ENCODE data around the gene PLD2. TPM values are rescaled to one million over a fixed set of nuclear protein-coding genes. Genes with fewer than 3 reads are reported as not detected.
"Not testable (repeated sequence)": the region's sequence is repeated elsewhere in the genome, so short reads cannot be mapped to it uniquely, and the experiment has no call there.

PLD2 gene
- total and polyA plus RNA-seq, 4 donors: 14.2 to 46.9 (median 36.3) TPM

DNA sequence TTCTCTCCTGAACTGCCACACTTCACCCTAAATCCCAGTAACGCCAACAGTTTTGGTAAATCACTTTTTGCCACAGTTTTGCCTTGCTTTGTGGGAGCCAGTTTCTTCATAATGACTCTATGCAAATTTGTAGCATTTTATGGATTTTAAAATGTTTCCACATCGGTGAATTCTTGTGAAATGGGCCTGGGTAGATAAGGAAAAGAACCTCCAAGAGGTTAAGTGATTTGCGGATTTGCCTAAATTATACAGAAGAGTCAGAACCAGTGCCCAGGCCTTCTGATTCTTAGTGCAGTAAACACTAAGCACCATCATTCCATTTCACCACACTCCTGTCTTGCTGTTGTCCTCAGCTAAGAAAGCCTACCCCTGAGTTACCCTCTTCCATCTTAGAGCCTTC, 44.1 kb downstream of the PLD2 start:
- WGBS (ENCODE audit: insufficient coverage): no CpG with 5 or more reads among the region's 3 CpGs
- H3K4me3 ChIP-seq (ENCODE audit: low read depth, low read length): no peak overlapping the region
- no peak overlapping the region for H3K27ac ChIP-seq (ENCODE audit: low read depth, low read length)
- DNase-seq (ENCODE audit: low read depth in 4 of 6, low spot score in 6 of 6): no peak
- peaks cover 1% of the 10 kb centered on the region for H3K36me3 ChIP-seq (ENCODE audit: control insufficient read depth, insufficient read depth, low read length)
- H3K27me3 ChIP-seq (ENCODE audit: control insufficient read depth, insufficient read depth, low read length): no peaks in the 10 kb centered on the region
- H3K4me1 ChIP-seq (ENCODE audit: control insufficient read depth, insufficient read depth, low read length): peaks cover 5% of the 10 kb centered on the region
- H3K9me3 ChIP-seq (ENCODE audit: control insufficient read depth, insufficient read depth, low read length): no peaks in the 10 kb centered on the region

DNA sequence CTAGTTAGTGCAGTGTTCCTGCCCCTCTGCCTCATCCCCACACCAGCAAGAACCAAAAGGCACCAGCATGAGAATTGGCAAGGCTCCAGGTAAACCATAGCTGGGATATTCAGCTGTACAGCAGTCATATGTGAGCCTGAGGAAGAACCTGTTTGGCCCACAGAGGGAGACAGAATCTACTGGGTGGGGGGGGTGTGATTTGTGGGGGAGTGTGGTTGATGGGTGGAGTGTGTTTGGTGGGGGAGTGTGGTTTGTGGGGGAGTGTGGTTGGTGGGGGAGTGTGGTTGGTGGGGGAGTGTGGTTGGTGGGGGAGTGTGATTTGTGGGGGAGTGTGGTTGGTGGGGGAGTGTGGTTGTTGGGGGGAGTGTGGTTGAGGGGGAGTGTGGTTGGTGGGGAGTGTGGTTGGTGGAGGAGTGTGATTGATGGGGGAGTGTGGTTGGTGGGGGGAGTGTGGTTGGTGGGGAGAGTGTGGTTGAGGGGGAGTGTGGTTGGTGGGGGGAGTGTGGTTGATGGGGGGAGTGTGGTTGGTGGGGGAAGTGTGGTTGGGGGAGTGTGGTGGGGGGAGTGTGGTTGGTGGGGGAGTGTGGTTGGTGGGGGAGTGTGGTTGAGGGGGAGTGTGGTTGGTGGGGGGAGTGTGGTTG, 45.7 kb downstream of the PLD2 start:
- peaks cover 21% of the 10 kb centered on the region for H3K4me1 ChIP-seq (ENCODE audit: control insufficient read depth, insufficient read depth, low read length)
- H3K27ac ChIP-seq (ENCODE audit: low read depth, low read length): no peak overlapping the region

DNA sequence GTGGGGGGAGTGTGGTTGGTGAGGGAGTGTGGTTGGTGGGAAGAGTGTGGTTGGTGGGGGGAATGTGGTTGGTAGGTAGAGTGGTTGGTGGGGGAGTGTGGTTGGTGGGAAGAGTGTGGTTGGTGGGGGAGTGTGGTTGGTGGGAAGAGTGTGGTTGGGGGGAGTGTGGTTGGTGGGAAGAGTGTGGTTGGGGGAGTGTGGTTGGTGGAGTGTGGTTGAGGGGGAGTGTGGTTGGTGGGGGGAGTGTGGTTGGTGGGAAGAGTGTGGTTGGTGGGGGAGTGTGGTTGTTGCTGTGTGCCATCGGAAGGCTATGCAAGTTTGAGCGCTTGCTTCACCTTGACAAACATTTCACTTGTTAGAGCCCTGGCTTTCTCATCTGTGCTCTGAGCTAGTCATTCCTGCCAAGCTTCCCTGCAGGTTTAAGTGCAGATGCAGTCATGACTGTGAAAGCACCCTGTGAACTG, 46.3 kb downstream of the PLD2 start:
- H3K4me3 ChIP-seq (ENCODE audit: low read depth, low read length): no peak overlapping the region
- H3K27me3 ChIP-seq (ENCODE audit: control insufficient read depth, insufficient read depth, low read length): no peaks in the 10 kb centered on the region
- H3K36me3 ChIP-seq (ENCODE audit: control insufficient read depth, insufficient read depth, low read length): peaks cover 13% of the 10 kb centered on the region
- WGBS (ENCODE audit: insufficient coverage): 100% methylated on average over 2 of the region's 2 CpGs
- H3K9me3 ChIP-seq (ENCODE audit: control insufficient read depth, insufficient read depth, low read length): no peaks in the 10 kb centered on the region
- H3K27ac ChIP-seq (ENCODE audit: low read depth, low read length): no peak overlapping the region
- DNase-seq (ENCODE audit: low read depth in 4 of 6, low spot score in 6 of 6): no peak
- H3K4me1 ChIP-seq (ENCODE audit: control insufficient read depth, insufficient read depth, low read length): peaks cover 24% of the 10 kb centered on the region

More for the DNA sequence above, 45.7 kb downstream of the PLD2 start:
- no peak overlapping the region for H3K4me3 ChIP-seq (ENCODE audit: low read depth, low read length)
- H3K9me3 ChIP-seq (ENCODE audit: control insufficient read depth, insufficient read depth, low read length): no peaks in the 10 kb centered on the region
- DNase-seq (ENCODE audit: low read depth in 4 of 6, low spot score in 6 of 6): peak in 1 of 6 donors; percentile 33
- H3K27me3 ChIP-seq (ENCODE audit: control insufficient read depth, insufficient read depth, low read length): no peaks in the 10 kb centered on the region
- H3K36me3 ChIP-seq (ENCODE audit: control insufficient read depth, insufficient read depth, low read length): peaks cover 13% of the 10 kb centered on the region

DNA sequence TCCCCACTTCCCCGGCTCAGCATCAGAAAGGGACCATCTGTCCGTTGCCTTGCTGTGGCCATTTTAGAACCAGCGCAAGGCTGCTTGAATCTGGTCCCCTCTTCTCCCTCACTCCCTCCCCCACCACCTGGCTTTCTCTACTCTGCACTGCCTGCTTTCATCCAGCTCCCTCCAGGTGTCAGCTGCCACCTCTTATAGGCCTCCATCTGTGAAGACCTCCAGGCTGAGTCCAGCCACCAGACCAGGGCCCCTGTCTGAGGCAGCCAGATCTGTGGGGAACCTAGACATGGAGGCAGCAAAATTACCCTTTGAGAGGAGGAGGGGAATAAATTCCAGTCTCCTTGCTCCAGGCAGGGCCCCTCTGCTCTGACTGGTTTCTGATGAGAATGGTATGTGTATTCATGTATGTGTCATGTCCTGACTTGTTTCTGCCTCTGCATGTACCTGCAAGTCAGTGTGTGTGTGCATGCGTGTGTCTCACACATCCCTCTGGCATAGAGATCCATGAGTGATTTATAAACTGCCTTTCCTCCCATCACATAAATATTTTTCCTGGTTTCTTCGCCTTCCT, 47.2 kb downstream of the PLD2 start:
- peaks cover 30% of the 10 kb centered on the region for H3K4me1 ChIP-seq (ENCODE audit: control insufficient read depth, insufficient read depth, low read length)
- DNase-seq (ENCODE audit: low read depth in 4 of 6, low spot score in 6 of 6): peak in 1 of 6 donors; percentile 65
- H3K4me3 ChIP-seq (ENCODE audit: low read depth, low read length): no peak overlapping the region

DNA sequence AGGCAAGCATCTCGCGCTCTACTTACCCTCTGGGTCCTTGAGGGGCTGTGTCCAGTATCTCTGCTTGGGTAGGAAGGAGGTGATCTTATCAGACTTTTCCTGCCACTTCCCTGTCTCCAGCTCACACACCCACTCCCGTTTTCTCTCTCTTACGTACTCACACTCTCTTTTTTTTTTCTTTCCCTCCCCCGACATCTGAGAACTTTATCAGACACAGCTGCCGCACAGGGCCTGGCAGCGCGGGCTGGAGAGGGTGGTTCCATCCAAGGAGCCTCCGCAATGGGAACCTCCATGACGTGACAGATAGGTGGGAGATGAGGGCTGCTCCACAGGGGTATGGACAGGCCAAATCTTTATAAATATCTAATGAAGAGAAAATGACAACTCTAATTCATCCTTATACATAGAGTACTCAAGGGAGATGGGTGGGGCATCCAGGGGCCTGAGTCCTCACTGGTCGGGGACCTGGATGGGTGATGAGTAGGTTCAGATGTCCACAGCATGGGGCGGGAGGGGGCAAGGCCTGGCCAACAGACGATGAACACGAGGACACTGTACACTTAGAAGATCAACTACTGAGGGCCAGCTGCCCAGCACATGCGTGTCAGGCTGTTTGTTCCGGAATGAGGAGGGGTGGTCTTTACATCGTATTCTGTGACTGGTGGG, 49.5 kb downstream of the PLD2 start:
- H3K9me3 ChIP-seq (ENCODE audit: control insufficient read depth, insufficient read depth, low read length): no peaks in the 10 kb centered on the region
- WGBS (ENCODE audit: insufficient coverage): 77% methylated on average over 9 of the region's 17 CpGs
- H3K27me3 ChIP-seq (ENCODE audit: control insufficient read depth, insufficient read depth, low read length): no peaks in the 10 kb centered on the region
- H3K4me3 ChIP-seq (ENCODE audit: low read depth, low read length): no peak overlapping the region
- peaks cover 50% of the 10 kb centered on the region for H3K4me1 ChIP-seq (ENCODE audit: control insufficient read depth, insufficient read depth, low read length)
- peaks cover 32% of the 10 kb centered on the region for H3K36me3 ChIP-seq (ENCODE audit: control insufficient read depth, insufficient read depth, low read length)
- no peak overlapping the region for H3K27ac ChIP-seq (ENCODE audit: low read depth, low read length)
- no peak for DNase-seq (ENCODE audit: low read depth in 4 of 6, low spot score in 6 of 6)

More for the DNA sequence above, 47.2 kb downstream of the PLD2 start:
- WGBS (ENCODE audit: insufficient coverage): 92% methylated on average over 5 of the region's 5 CpGs
- Histone ChIP-seq H3K36me3 (ENCODE audit: control insufficient read depth, insufficient read depth, low read length) (peaks cover 16% of the 10 kb centered on the region), H3K9me3 (ENCODE audit: control insufficient read depth, insufficient read depth, low read length) (no peaks in the 10 kb centered on the region), H3K27ac (ENCODE audit: low read depth, low read length) (no peak overlapping the region), H3K27me3 (ENCODE audit: control insufficient read depth, insufficient read depth, low read length) (no peaks in the 10 kb centered on the region)

DNA sequence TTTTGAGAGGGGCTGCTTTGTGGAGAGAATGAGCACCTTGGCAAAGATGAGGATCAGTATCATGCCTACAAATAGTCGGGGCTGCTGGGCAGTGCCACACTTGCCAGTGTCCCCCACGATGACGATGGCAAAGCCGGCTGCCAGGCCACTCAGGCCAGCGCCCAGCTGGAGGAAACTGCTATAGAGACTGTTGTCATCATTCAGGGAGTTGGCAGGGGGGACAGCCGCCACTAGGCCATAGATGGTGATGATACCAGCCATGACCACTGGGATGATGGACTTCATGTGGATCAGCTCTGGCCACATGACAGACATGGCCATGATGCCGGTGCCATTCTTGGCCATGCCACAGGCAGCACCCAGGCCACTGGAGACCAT, 50.0 kb downstream of the PLD2 start:
- Histone ChIP-seq H3K4me3 (ENCODE audit: low read depth, low read length) (no peak overlapping the region), H3K4me1 (ENCODE audit: control insufficient read depth, insufficient read depth, low read length) (peaks cover 51% of the 10 kb centered on the region), H3K27ac (ENCODE audit: low read depth, low read length) (no peak overlapping the region), H3K9me3 (ENCODE audit: control insufficient read depth, insufficient read depth, low read length) (no peaks in the 10 kb centered on the region), H3K27me3 (ENCODE audit: control insufficient read depth, insufficient read depth, low read length) (no peaks in the 10 kb centered on the region), H3K36me3 (ENCODE audit: control insufficient read depth, insufficient read depth, low read length) (peaks cover 32% of the 10 kb centered on the region)
- no peak for DNase-seq (ENCODE audit: low read depth in 4 of 6, low spot score in 6 of 6)
- 76% methylated on average over 7 of the region's 7 CpGs for WGBS (ENCODE audit: insufficient coverage)

DNA sequence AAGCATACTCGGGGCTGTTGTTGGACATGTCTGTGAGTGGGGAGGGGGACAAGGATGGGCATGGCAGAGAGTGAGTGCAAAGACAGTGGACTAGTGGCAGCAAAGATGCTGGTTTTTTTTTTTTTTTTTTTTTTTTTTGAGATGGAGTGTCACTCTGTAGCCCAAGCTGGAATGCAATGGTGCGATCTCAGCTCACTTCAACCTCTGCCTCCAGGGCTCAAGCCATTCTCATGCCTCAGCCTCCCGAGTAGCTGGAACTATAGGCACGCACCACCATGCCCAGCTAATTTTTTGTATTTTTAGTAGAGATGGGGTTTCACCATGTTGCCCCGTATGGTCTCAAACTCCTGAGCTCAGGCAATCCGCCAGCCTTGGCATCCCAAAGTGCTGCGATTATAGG, 50.4 kb downstream of the PLD2 start:
- not testable (repeated sequence) for H3K27me3 ChIP-seq (ENCODE audit: control insufficient read depth, insufficient read depth, low read length); H3K4me3 ChIP-seq (ENCODE audit: low read depth, low read length); DNase-seq (ENCODE audit: low read depth in 4 of 6, low spot score in 6 of 6); H3K9me3 ChIP-seq (ENCODE audit: control insufficient read depth, insufficient read depth, low read length)
- Histone ChIP-seq H3K36me3 (ENCODE audit: control insufficient read depth, insufficient read depth, low read length) (peaks cover 32% of the 10 kb centered on the region), H3K27ac (ENCODE audit: low read depth, low read length) (peak overlapping the region; percentile 54), H3K4me1 (ENCODE audit: control insufficient read depth, insufficient read depth, low read length) (peaks cover 51% of the 10 kb centered on the region)
- WGBS (ENCODE audit: insufficient coverage): 75% methylated on average over 4 of the region's 7 CpGs

DNA sequence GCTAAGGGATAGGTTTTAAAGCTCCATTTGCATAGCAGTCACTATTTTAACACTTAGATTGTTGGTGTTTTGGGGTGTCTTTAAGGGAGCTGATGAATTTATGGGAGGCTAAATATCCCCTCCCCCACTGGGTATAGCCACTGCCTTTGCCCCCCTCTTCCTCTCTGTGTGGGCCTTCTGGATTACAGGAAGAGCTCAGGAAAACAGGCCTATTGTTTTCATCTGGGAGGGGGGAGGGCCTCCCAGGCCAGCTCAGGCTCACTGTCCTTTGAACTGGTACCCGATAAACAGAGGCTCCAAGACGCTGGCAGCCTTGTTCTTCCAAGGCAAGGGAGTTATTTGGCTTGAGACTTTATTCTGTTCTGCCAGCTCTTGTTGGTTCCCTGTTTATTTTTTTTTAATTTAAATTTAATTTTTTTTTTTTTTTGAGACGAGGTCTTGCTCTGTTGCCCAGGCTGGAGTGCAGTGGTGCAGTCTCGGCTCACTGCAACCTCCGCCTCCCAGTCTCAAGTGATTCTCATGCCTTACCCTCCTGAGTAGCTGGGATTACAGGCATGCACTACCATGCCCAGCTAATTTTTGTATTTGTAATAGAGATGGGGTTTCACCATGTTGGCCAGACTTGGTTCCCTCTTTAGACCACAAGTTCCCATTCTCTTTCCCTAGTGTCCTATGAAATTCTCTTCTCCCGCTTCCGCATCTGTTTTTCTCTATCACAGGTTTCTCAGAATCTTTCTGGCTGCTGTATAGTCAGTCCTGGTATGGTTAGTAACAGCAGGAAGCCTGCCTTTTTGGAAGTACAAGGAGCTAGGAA, 51.3 kb downstream of the PLD2 start:
- H3K9me3 ChIP-seq (ENCODE audit: control insufficient read depth, insufficient read depth, low read length): no peaks in the 10 kb centered on the region
- no peak overlapping the region for H3K4me3 ChIP-seq (ENCODE audit: low read depth, low read length)
- peaks cover 51% of the 10 kb centered on the region for H3K4me1 ChIP-seq (ENCODE audit: control insufficient read depth, insufficient read depth, low read length)

DNA sequence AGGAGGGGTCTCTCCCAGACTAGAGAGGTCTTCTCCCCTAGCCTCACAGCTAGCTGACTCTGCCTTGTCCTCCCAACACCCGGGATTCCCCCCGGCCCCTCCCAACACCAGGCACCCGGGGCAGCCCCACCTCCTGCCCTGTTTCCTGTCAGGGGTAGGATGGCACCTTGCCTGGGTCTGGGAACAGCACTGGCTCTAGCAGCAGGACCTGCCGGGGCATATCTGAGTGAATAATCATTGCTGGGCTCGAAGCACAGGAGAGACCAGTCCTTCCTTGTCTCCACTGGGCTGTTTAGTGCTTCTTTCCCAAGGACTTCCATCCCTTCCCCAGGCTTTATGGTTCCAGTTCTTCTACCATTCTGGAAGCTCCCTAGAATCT, 51.9 kb downstream of the PLD2 start:
- H3K27ac ChIP-seq (ENCODE audit: low read depth, low read length): peak overlapping the region; percentile 79
- peaks cover 51% of the 10 kb centered on the region for H3K4me1 ChIP-seq (ENCODE audit: control insufficient read depth, insufficient read depth, low read length)
- peaks cover 32% of the 10 kb centered on the region for H3K36me3 ChIP-seq (ENCODE audit: control insufficient read depth, insufficient read depth, low read length)
- no peak for DNase-seq (ENCODE audit: low read depth in 4 of 6, low spot score in 6 of 6)
- H3K9me3 ChIP-seq (ENCODE audit: control insufficient read depth, insufficient read depth, low read length): no peaks in the 10 kb centered on the region
- 31% methylated on average over 5 of the region's 5 CpGs for WGBS (ENCODE audit: insufficient coverage)
- H3K4me3 ChIP-seq (ENCODE audit: low read depth, low read length): no peak overlapping the region
- no peaks in the 10 kb centered on the region for H3K27me3 ChIP-seq (ENCODE audit: control insufficient read depth, insufficient read depth, low read length)

More for the DNA sequence above, 51.3 kb downstream of the PLD2 start:
- peak in 1 of 6 donors; percentile 59 for DNase-seq (ENCODE audit: low read depth in 4 of 6, low spot score in 6 of 6)
- 25% methylated on average over 2 of the region's 7 CpGs for WGBS (ENCODE audit: insufficient coverage)
- peak overlapping the region; percentile 79 for H3K27ac ChIP-seq (ENCODE audit: low read depth, low read length)
- no peaks in the 10 kb centered on the region for H3K27me3 ChIP-seq (ENCODE audit: control insufficient read depth, insufficient read depth, low read length)
- peaks cover 32% of the 10 kb centered on the region for H3K36me3 ChIP-seq (ENCODE audit: control insufficient read depth, insufficient read depth, low read length)

Measured in spinal cord (tissue), 10 donors.